Renal pelvis (tissue), 4 donors: ENCODE data around the gene GNA14. TPM values are rescaled to one million over a fixed set of nuclear protein-coding genes. Genes with fewer than 3 reads are reported as not detected.
"Not testable (repeated sequence)": the region's sequence is repeated elsewhere in the genome, so short reads cannot be mapped to it uniquely, and the experiment has no call there.

Experiments used
- DNase-seq: peaks from one replicate; pipeline ENCODE4 v3.0.0-alpha.2; 2013
- polyA plus RNA-seq, 3 donors: library from polyadenylated mRNA; unstranded; fragments of 120-200 nt; gene quantifications; one replicate each; pipeline ENCODE4 v1.2.1, GENCODE V29; 2013; ENCODE audit not compliant: insufficient read length in 3 of 3

Gene GNA14
- polyA plus RNA-seq, 3 donors, result 12.4 to 13.7 (median 13.6) TPM

- DNase-seq, result no peak
Observed at GRCh38 chr9:77593528-77593927, 54.6 kb downstream of the GNA14 start.

GRCh38 chr9:77592476-77592875 lies 55.6 kb downstream of the GNA14 start:
- DNase-seq, result no peak

GRCh38 chr9:77589046-77589795 lies 58.9 kb downstream of the GNA14 start:
- no peak for DNase-seq

DNA sequence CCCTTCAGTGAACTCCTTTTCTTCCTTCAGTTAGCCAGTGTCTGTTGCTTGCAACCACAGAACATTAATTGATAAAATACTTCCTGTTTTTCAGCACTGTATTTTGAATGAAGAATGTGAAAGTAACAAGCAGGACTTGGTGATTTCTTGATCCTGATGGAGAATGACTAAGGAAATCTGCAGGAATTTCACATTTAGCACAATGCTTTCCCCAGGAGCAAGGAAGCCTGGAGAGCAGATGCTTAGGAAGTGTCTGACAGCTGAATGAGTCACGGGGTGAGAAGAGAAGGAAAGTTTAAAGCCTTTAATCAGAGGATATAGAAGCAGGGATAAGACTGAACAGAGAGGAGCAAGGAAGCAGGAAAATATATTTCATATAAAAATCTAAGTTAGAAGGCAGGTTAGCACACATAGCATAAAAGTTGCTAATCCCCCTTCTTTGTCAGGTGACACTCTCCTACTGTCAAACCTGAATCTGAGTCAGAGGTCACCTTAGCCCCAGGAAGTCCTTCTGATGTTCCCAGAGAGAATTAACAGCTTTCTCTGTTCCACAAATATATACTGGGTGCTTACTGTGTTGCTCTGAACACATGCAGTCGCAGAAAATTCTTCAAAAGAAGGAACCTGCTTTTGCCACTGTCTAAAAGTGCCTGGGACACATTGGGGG lies 59.7 kb downstream of the GNA14 start:
- DNase-seq, result no peak

- no peak for DNase-seq
Observed at GRCh38 chr9:77587851-77588250, 60.3 kb downstream of the GNA14 start.

GRCh38 chr9:77587042-77587441 lies 61.1 kb downstream of the GNA14 start:
- no peak for DNase-seq

DNA sequence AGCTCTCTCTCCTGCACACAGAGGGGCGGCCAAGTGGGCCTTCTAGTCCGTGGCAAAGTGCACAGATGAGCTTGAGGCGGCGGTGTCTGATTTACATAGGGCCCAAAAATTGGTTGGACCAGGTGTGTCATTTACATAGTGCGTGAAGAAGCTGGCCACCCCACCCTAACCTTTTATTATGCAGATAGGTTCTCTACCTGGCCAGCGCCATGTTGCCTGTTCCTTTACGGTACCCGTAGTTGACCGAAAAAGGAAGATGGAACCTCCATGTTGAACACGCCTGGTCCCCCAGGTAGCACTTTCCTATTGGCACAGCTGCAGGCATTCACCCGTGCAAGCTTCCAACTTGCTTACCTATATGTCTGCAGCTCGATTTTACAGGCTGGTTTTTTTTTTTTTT lies 61.5 kb downstream of the GNA14 start:
- no peak for DNase-seq

DNA sequence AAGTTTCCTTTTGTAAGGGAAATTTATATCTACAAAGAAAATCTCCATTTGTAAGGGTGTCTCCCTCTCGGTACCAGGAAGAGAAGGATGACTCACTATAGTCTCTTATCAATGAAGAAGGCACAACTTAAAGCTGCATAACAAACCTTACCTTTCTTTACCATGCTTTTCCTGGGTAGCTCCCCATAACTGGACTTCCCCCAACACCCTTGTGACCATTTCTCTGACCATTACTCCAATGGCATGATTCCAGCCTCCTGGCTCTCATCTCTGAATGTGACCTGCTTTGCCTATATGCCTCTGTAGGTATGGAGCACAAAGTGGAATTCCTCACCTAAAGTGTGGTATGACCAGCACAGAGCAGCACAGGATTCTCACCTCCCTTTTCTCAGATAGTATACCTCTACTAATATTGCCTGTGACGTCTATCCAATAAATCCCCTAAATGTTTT lies 62.8 kb downstream of the GNA14 start:
- DNase-seq, result no peak

- not testable (repeated sequence) for DNase-seq
Observed at GRCh38 chr9:77584927-77585326, 63.2 kb downstream of the GNA14 start.

DNA sequence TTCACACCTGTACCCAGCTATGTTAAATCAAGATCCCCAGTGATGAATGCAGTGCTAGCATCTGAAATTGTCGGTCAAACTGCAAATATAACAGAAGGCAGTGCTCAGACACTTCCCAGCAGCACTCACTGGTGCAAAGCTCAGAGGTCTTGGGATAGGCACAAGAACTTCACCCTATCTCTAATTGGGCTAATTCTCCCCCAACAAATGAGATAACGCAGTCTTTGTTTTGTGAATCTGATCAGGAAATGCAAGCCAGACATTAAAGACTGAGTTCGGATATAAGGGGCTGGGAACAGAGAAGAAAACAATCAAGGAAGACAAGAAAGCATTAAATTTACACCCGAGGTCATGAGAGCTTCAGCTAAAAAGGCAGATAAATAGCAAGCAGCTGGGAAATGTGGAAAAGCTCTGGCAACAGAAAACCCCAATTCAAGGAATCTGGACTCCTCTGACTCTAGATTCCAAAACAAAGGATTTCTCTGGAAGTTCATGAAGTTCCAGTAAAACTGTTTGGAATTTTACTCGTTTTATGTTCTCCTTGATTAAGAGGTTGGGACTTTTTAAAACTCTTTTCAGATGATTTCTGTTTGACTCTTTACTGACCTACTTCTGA lies 65.1 kb downstream of the GNA14 start:
- DNase-seq, result peak; percentile 67

DNA sequence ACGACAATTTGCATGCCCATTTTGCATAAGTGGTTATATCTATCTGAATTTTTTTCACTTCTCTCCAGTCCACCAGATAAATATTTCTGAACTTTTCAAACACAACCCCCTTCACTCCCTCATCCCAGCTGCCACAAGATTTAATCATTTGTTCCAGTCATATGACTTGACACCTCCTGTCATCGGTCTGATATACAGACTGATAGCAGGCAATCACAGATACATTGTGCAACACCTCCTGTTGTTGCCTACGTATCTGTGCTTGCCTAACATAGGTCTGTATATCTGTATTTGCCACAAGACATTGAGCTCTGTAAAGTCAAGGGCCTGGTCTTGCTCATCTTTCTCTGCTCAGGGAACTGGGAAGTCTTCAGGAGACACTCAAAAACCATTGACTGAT lies 65.6 kb downstream of the GNA14 start:
- DNase-seq, result no peak

DNA sequence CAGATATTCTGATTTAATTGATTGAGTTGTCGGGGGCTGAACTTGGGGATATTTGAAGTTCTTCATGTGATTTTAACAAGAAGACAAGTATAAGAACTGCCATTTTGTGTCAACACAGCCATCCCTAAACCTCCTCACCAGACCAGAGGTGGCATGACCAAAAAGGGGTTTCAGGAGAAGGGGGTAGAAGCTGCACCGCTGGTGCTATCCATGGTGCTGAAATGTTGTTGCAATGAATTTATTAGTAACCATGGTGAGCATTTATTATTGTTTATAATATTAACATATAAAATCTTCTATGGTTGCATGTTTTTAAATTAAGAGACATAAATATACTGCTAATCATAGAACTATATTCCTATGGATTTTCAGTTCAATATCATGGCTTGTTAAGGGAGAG lies 72.3 kb downstream of the GNA14 start:
- DNase-seq, result no peak

DNA sequence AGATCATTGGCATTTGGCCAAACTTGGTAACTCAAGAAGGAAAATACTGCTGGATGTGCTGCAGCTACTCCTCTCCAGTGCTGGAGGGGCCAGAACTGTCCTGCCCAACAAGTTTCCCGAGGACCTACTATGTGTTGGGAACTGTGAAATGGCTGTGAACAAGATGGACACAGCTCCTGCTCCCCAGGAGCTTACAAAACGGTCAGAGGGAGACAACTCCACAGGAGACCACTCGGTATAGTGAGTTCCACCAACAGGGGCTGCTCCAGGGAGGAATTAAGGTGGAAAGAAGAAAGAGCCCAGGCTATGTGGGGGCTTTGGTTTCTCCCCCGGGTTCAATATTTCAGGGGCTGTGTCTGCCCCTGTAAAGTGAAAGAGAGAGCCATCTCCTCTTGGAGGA lies 78.8 kb downstream of the GNA14 start:
- DNase-seq, result no peak

- no peak for DNase-seq
Observed at GRCh38 chr9:77563174-77563573, 84.9 kb downstream of the GNA14 start.

DNA sequence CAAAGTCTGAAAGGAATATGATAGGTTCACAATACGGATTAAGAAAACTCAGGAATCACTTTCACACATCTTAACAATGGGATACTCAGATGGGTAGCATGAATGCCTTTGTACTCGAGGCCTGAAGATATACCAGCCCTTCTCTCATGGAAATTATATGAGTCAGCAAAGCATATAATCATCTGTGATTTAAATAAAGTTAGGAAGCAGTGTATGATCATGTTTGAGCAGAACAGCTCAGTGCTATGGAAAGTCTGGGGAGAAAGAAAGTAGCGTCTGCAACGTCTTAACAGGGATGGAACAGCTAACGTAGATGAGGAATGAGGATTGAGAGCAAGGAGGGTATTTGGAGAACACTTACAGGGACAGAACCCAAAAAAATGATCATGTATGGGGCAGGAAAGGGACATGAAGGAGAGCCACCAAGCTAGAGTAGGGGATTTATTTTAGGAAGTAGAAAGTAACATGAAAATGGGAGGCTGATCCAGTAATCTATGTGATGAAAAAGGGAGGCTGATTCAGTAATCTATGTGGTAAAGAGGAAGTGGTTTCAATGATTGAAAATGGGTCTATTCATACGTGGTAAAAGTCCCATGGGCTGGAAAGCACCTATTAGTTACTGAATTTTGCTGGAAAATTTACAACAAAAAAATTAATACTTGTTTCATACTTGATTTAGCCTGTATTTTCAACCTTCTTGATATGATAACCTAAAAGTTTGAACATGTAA lies 85.9 kb downstream of the GNA14 start:
- DNase-seq, result no peak

DNA sequence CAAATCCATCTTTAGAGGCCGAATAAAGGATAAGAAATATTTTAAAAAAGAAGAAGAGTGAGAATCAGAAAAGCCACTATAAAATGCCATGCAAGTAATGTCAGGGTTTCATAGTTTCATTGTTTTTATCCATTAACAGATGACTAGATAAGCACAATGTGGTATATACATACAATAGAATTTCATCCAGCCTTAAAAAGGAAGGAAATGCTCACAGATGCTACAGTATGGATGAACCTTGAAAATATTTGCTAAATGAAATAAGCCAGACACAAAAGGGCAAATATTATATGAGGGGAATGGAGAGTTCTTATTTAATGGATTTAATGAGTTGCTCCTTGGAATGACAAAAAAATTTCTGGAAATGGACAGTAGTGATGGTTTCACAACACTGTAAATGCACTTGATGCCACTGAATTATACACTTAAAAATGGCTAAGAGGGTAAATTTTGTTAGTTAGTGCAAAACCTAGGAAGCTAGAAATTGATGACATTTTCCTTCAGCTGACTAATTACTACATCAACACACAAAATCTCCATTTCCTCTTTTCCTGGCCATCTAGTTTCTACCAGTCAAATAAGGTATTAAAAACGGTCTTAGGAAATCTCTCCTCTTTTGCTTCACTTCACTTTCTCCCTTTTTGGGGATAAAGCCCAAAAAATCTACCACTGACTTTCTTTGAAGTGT lies 86.6 kb downstream of the GNA14 start:
- DNase-seq, result no peak

GRCh38 chr9:77556396-77556795 lies 91.7 kb downstream of the GNA14 start:
- no peak for DNase-seq

DNA sequence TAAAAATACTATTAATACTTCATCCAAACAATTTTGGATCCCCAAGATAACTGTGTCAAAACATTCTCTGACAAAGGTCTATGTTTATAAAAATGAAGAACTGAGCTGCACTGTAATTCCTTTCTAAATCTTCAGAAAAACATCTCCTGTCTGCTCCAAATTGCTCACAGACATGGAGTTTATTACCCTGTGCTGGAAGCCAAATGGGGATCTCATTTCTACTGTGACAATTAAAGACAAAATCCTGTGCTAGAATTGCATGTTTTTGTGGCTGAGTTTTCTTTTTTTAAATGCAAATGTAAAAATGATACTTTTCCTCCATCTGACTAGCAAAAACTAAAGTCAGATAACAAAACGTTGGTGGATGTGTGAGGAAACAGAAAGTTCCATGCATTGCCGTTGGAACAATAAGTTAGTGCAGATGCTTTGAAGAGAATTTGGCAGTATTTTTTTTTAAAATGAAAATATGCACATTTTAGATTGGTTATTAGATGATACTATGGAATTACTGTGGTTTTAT lies 93.5 kb downstream of the GNA14 start:
- DNase-seq, result peak; percentile 26

DNA sequence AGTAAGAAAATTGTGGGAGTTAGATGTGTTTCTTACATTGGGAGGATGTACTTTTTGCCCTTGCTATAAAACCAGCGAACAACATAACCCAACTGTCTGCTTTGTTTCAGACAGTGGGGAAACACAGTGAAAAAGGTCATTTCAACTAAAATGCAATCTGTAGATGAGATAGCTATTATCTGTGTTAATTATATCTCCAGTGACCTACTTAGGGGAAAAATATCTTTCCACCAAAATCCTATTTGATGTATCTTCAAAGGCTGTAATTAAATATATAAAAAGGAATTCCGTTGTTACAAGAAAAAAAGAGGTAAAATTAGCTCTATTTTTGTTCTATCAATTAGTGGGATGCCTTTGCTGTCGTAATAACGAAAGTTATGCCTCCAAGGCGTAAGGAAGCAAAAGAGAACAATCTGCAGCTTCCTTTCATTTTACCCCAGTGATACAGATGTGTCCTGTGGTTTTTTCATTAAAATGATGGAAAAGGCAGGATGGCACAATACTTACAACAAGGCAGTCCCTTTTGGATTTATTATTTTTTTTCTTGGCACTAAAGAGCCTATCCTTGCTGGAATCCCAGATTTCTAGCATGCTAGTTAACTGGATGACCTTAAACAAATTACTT lies 100.9 kb downstream of the GNA14 start:
- peak; percentile 30 for DNase-seq

GRCh38 chr9:77546376-77546950 lies 101.7 kb downstream of the GNA14 start:
- no peak for DNase-seq

DNA sequence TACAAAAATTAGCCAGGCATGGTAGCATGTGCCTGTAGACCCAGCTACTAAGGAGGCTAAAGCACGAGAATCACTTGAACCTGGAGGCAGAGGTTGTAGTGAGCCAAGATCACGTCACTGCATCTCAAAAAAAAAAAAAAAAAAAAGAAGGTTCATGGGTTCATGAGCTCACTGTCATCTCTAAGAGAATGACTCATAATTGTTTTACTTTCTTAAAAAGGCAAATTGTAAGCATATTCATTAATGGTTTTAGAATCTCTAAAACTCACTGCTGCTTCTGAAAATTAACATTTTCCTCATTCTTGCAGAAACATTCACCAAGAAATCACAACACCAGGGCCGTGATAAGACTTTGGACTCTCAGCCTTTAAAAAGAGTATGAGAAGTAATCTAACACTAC lies 103.6 kb downstream of the GNA14 start:
- DNase-seq, result no peak
